Stimulated activated CD4-positive, alpha-beta T cell treated with anti-CD3 and anti-CD28 coated beads, TNF-alpha, amount 100 ng/mL, for 48 hours (primary cell): ENCODE results near the gene SCLY.

ENCODE experiments used
- DNase-seq, 3 donors: peaks; one replicate each; pipeline ENCODE4 v3.0.0-alpha.2; 2020; ENCODE audit warnings: low read depth in 3 of 3

The SCLY gene

DNA sequence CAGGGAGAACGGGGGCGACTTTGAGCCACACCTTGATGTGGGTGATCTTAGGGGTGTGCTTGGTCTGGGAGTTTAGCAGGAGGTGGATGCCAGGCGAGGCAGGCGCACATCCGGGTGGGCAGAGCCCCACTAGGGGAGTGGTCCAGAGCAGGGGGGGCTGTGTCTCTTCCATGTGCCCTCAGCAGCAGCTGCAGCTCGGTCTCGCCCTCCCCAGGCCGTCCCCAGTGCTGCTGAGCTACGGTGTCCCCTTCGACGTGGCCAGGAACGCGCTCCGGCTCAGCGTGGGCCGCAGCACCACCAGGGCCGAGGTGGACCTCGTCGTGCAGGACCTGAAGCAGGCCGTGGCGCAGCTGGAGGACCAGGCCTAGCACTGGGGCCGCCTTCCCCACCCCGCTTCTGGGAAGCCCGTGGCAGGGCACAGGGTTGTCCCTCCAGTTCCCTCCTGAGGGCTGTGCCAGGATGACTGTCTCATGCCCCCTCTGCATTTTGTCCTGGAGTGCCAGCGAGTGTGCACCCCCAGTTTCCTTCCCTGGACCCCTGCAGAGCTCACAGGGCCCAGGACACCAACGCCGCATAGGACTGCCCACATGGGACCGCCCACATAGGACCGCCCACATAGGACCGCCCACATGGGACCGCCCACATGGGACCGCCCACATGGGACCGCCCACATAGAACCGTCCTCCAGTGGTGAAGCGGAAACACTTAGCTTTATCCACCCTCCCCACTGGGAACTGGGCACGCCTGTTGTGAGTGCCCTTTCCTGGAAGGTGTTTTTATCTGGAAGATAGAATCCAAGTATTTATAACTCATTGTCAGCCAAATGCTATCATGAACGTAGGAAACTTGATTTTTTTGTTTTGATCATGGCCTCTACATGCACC is 37.4 kb downstream of the SCLY start:
- no peak for DNase-seq

DNA sequence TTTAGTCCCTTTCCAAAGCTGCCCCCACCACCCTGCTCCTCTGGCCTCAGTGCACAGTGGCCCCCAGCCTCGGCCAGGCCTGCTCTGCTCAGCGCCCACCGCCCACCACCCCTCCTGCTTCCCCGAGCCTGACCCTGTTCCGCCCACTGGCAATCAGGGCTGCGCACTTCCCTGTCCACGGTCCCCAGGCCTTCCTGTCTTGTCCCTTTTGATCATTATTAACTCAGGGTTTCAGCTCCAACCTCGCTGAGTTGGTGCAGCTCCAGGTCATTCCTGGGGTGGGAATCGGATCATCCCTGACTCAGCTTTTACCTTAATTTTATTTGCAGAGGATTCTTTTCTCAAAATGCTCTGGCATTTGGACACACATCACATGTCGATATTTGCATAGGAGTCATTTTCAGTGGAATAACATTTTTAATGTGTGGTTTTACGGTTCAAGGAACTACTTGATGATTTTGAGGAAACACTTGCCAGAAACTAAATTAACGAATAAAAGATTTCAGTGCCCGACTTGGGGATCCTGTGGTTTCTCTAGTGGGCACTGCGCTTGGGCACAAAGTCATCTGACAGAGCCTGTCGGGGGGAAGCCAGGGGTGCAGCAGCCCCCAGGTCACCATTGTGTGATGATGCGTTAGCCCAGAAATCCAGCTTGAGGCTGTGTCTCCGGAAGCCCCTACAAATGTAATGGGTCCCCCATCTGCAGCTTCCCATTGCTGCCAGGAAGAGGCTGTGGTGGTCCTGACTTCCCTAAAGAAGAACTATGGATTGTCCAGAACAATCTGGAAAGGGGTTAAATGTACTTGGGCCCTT is 38.3 kb downstream of the SCLY start:
- DNase-seq = no peak

DNA sequence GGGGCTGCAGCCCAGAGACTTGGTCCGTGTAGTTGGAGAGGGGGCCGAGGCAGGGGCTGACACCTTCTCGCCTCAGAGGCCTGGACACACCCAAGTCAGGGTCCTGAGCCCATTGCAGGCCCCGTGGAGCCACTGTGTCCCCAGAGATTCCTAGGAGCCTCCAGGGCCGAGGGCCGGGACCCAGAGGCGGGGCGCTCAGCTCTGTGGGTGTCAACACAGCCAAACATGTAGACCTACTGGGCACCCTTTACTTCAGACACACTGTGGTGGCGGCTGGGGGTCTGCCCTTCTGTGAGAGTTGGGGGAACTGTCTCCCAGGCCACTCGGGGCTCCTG is 38.9 kb downstream of the SCLY start:
- DNase-seq = no peak

DNA sequence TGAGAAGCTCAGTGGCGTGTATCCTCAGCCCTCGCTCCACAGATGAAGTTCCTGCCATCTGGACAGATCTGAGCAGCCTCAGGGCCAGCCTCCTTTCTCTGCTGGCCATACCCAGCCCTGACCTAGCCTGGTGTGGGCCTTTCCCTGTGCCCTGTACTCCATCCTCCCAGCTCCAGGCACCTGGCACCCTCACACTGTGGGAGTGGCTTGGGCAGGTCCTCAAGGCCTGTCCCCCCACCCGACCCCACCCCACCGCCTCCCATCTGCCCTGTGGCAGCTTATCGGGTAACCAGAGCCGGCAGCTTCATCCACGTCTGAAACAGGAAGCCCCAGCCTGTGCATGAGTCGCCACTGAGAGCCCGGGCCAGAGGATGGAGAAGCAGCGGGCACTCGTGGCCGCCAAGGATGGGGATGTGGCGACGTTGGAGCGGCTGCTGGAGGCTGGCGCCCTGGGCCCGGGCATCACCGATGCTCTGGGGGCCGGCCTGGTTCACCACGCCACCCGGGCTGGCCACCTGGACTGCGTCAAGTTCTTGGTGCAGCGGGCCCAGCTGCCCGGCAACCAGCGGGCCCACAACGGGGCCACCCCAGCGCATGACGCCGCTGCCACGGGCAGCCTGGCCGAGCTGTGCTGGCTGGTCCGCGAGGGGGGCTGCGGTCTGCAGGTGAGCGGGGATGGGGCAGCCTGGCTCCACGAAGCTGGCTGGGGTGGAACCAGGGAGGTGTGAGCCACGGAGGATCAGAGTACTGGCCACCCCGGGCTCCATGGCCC is 39.4 kb downstream of the SCLY start, which contains the start of gene ESPNL:
Gene ESPNL (plus strand): TSS at position 292 of the 772 bp plus-strand sequence. CDS start 80 bp downstream, at position 372.
- no peak for DNase-seq

DNA sequence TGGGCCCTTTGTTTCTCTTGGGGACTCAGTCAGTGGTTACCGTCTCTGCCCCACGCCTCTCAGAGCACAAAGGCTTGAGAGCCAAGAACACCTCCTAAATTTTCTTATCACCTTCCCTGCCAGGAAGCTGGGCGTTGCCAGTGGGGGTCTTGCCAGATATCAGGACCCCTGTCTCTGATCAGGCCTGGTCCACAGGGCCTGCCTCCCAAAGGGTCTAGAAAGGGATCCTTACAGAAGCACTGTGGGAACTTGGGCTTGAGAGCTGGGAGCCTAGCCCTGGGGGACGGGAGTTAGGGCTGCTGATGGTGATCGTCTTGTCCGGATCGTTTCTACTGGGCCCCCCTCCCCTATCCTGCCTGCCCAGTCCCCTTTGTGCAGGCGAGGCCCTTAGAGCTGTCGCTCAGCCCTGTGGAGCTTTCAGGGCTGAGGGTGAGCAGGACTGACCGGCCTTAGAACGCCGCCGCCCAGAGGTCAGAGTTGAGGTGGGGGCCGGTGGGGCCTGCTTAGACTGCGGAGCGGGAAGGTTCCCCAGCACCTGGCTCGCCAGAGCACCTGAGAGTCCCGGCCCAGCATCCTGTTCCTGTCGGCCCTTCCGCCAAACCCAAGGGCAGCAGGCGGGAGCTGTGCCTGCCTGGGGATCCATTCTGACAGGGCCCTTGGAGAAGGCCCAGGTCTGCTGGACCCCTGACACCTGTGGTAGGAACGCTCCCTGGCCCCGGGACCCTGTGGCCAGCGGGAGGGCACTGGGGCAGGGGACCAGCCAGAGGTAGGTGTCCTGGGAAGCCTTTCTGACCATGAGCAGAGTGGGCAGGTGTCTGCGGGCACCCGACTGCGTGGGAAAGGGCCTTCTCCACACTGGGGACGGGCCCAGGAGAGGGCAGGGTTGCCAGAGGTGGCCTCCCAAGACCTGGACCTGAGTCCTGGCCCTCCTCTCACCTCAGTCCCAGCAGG is 40.3 kb downstream of the SCLY start:
- DNase-seq = no peak

DNA sequence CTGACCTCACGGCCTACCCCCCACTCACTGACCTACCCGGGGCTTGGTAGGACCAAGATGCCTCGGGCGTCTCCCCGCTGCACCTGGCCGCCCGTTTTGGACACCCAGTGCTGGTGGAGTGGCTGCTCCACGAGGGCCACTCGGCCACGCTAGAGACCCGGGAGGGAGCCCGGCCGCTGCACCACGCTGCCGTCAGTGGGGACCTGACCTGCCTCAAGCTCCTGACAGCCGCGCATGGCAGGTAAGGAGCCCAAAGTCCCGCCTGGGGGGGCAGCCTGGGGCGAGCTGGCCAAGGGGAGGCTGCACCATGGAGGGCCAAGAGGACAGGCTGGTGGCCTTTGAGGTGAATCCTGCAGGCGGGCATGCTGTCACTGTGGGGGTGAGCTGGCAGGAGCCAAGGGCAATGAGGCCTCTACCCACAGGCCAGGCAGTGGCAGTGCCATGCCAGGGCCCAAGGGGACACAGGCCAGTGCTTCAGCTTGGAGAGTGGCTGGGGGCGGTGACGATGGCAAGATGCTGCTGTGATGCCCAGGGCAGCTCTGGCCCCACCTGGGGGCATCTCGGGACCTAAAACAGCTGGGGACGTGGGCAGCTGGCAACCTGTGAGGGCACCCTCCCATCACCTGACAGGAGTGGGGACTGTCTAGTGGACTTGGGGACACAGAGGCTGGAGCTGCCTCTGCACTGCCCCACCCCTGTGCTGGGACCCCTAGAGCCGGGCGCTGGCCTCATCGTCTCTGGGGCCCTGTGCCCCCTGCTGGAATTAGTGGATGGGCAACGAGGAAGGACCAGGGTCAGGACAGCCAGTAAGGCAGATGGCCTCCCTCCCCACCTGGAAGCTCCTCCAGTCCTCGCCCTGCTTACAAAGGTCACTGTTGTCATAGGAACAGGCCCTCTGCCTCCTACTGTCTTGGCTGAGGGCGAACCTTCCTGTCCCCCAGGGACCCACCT is 41.4 kb downstream of the SCLY start:
- no peak for DNase-seq

DNA sequence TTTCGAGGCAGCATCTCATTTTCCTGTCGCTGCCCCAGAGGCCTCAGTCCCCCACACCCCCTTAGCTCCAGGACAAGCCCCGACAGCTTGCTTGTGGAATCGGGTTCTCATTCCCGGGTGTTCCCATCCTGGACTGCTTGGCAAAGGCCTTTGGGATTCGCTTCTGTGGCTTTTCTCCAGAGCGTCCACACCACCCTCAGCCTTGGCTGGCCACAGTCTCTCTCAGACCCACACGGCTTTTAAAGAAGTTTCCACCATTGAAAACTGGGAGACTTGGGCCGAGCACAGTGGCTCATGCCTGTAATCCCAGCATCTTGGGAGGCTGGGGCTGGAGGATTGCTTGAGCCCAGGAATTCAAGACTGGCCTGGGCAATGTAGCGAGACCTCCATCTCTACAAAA is 42.1 kb downstream of the SCLY start:
- DNase-seq = no peak

DNA sequence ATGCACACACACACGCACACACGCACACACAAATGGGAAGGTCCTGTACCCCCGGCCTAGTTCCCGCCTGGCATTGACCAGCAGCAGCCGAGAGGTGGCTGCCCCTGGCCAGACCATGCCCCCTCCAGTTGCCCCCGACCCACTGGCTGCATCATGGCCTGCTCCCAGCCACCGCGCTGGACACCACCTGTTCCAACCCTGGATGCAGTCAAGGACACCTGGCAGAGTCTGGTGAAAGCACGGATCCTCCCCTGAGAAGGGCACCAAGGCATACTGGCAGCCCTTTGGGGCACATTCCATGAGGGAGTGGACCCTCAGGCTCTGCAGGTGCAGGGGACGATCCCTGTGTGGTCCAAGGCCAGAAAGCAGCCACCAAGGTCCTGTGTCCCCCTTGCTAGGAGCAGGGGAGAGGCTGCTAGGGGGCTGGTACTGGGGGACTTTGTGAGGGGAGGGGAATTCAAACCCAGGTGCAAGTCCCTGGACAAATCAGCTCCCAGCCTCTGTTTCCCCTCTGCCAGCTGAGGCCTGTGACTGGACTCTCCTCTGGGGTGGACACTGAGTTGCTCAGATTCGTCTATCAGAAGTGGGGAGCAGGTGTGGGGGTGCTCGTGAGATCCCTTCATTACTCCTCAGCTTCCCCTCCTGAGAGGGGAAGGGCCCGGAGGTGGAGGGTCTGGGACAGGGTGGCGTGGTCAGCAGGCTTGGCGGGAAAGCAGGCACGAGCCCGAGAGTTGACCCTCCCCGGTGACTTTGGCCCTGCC is 42.8 kb downstream of the SCLY start:
- DNase-seq = no peak

GRCh38 chr2:238104226-238104690 is 43.5 kb downstream of the SCLY start:
- no peak for DNase-seq

DNA sequence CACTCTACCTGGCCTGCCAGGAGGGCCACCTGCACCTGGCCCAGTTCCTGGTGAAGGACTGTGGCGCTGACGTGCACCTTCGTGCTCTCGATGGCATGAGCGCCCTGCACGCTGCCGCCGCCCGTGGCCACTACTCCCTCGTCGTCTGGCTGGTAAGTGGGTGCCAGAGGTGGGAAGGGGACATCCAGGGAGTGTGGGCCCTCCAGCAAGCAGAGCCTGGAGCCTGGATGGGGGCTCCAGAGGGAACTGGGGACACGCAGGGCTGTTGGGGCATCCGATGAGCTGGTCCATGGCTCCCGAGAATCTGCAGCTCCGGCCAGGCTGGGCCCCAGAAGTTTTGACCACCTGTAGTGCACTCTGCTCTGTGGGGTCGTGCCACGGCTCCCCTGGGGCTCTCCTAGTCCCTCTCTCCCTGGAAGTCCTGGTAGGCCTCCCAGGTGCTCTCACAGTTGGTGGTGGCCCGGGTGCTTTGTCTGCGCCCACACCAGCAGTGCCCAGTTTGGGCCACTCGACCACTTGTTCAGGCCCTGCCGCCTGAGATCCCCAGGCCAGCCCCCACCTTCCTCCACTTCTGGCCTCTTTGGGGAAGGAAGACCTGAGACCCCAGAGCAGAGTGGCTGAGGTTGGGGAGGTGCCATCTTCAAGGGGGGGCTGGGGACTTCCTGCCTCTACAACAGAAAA is 44.0 kb downstream of the SCLY start:
- no peak for DNase-seq

DNA sequence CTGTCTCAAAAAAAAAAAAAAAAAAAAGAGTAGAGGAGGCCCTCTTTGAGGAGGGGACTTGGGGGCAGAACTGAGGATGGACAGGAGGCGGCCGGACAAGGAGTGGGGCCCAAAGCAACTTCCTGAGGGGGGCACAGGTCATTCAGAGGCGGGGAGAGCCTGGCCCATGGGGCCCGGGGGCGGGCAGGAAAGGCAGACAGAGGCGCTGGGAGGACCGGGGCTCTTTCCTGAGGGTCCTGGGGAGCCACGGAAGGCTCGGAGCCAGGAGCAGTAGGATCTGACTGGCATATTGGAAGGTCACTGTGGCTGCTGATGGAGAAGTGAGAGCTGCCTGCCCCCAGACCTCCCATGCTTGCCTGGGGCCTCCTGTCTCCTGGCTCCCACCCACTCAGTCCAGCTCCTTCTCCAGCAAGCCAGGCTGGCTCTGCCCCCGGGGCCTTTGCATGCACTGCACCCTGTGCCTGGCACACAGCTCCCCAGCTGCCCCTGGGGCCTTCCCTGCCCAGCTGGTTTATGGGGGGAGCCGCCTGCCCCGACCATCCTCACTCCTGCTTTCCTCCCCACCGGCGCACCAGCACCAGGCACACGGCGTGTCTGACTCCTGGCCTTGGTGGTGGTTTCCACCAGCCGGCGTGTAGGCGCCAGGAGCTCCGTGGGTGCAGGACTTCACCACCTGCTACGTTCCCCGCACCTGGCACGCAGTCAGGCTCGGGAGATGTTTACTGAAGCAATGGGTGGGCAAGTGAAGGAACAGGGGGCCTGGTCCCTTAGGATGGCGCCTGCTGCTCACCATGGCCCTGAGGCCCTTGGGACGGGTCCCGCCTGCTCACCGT is 44.9 kb downstream of the SCLY start:
- DNase-seq = no peak

- DNase-seq = no peak
Observed at GRCh38 chr2:238106339-238106697, 45.5 kb downstream of the SCLY start.

DNA sequence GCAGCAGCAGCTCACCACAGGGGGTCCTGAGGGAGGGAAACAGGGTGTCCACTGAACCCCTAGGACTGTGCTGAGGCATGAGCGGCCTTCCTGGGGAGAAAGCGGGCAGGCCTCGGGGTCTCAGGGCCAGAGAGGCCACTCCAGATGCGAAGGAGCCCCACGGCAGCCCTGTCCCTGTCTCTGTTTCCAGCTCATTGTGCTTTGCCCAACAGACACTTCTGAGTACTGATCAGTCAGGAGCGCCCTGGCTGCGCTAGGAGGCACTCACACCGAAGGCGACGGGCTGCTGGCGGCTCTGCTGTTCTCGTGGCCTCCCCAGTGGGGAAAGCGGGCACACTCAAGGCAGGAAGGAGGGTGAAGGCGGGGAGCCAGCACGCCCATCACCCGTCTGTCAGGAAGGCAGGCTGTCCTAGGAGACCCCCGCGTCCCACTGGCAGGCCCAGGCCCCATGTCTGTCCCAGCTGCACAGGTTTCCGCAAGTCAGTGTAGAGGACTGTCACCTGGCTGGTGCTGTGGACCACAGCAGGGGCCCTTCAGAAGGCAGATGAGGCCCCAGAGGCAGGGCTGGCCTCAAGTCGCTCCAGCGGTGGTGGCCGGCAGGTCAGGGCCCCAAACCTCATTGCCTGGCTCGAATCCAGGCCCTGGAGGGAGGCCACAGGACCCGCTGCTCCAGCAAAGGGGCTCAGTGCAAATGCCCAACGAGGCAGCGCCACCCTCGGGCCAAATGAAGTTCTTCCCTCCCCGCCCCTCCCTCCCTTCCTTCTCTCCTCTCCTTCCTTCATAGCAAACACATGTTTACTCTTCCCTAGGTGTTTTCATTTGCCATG is 46.1 kb downstream of the SCLY start:
- no peak for DNase-seq

DNA sequence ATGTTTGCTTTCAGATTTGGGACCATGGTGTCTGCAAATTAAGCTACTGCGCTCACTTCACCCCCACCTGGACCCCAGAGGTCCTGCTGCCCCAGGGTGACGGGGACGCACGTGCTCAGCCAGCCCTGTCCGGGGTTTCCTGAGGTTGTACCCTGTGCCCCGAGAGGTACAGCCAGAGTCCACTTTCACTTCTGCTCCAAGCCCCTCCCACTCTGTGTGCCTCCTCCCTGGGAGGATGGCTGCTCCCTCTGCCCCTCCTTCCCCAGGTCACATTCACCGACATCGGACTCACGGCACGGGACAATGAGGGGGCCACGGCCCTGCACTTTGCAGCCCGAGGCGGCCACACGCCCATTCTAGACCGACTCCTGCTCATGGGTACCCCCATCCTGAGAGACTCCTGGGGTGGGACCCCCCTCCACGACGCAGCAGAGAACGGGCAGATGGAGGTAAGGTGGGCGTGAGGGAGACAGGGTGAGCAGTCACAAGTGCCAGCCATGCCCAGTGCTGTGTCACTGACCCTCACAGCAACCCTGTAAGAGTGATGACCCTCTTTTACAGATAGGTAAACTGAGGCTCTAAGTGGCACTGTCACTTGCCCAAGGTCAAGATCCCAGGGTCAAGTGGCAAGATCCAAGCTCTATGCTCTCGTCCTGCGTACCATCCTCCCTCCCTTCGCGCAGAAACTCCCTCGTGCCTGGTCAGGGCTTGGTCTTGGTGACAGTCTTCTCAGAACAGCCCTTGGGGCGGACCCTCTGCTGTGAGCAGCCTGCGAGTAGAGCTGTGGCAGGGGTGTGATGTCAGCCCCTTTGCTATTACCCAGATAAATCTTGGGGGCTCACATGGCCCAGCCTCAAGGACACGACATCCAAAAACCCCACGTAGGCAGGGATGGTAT is 47.0 kb downstream of the SCLY start:
- no peak for DNase-seq

GRCh38 chr2:238108423-238109183 is 47.8 kb downstream of the SCLY start:
- no peak for DNase-seq
